ENCODE results near the gene LRRC41. TPM values are rescaled to one million over a fixed set of nuclear protein-coding genes. Genes with fewer than 3 reads are reported as not detected.
A peak's percentile ranks its signal among the peaks of the same experiment; 100 is the strongest.

The LRRC41 gene, protein sequence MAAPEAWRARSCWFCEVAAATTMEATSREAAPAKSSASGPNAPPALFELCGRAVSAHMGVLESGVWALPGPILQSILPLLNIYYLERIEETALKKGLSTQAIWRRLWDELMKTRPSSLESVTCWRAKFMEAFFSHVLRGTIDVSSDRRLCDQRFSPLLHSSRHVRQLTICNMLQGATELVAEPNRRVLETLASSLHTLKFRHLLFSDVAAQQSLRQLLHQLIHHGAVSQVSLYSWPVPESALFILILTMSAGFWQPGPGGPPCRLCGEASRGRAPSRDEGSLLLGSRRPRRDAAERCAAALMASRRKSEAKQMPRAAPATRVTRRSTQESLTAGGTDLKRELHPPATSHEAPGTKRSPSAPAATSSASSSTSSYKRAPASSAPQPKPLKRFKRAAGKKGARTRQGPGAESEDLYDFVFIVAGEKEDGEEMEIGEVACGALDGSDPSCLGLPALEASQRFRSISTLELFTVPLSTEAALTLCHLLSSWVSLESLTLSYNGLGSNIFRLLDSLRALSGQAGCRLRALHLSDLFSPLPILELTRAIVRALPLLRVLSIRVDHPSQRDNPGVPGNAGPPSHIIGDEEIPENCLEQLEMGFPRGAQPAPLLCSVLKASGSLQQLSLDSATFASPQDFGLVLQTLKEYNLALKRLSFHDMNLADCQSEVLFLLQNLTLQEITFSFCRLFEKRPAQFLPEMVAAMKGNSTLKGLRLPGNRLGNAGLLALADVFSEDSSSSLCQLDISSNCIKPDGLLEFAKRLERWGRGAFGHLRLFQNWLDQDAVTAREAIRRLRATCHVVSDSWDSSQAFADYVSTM
- total RNA-seq: 10 to 100 TPM; 43.4 to 64.3 (median 60.5) TPM

DNA sequence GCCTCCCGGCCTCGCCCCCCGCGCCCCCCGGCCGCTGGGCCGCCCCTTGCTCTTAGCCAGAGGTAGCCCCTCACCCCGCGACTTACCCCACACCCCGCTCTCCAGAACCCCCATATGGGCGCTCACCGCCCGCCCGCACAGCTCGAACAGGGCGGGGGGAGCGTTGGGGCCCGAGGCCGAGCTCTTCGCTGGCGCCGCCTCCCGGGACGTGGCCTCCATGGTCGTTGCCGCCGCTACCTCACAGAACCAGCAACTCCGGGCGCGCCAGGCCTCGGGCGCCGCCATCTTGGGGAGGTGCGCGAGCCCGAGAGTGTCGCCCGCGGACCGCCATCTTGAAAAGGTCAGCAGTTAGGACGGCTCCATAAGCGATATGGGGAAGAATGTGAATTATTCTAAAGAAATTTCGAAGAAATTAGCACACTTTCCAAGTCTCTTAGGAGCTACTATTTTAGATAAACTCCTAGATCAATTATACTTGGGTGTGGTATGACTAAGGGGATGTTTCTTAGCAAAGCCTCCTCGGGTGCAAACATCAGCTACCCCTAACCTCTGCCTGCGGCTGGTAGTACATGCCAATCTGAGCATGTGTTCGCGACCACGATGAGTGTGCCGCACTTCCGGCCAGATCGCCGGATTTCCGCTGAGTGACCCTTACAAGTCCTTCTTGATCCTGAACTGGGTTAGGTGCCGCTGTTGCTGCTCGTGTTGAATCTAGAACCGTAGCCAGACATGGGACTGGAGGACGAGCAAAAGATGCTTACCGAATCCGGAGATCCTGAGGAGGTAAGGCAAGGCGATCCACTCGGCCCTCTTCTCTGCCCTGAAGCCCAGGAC, at the start of gene LRRC41, which contains the start of gene UQCRH:
Gene LRRC41 (minus strand): TSS at position 579 of the 834 bp plus-strand sequence. CDS start 294 bp downstream, at position 285.
Gene UQCRH (plus strand): TSS at position 661 of the 834 bp plus-strand sequence. CDS start 69 bp downstream, at position 730.
- in situ Hi-C loops (cut with MboI; ENCODE audit: low pct_ligation_motif_present in 1 of 4, low pct_unique_long_range_greater_than_20kb in 1 of 4, low sequenced_read_pairs in 3 of 4): no loop called here
- Histone ChIP-seq H3K4me3 (peak within 1 kb of the TSS; percentile 52 to 93 (median 75)), H3K4me1 (peaks cover 35 to 62% (median 50%) of the 10 kb centered on the region in 4 donors), H3K36me3 (no peaks in the 10 kb centered on the region), H3K9me3 (no peaks in the 10 kb centered on the region), H3K27ac (peak within 1 kb of the TSS; percentile 95 to 99 (median 96)), H3K27me3 (no peaks in the 10 kb centered on the region)
- peak; percentile 96 for TF ChIP-seq POLR2A (IDR thresholded peaks at IDR 0.05)
- TF ChIP-seq, protein P1, sequence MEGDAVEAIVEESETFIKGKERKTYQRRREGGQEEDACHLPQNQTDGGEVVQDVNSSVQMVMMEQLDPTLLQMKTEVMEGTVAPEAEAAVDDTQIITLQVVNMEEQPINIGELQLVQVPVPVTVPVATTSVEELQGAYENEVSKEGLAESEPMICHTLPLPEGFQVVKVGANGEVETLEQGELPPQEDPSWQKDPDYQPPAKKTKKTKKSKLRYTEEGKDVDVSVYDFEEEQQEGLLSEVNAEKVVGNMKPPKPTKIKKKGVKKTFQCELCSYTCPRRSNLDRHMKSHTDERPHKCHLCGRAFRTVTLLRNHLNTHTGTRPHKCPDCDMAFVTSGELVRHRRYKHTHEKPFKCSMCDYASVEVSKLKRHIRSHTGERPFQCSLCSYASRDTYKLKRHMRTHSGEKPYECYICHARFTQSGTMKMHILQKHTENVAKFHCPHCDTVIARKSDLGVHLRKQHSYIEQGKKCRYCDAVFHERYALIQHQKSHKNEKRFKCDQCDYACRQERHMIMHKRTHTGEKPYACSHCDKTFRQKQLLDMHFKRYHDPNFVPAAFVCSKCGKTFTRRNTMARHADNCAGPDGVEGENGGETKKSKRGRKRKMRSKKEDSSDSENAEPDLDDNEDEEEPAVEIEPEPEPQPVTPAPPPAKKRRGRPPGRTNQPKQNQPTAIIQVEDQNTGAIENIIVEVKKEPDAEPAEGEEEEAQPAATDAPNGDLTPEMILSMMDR (IDR thresholded peaks at IDR 0.05): peak in 2 of 5 experiments; percentile 3 to 24
- no peak for TF ChIP-seq EP300 (IDR thresholded peaks at IDR 0.05; ENCODE audit: low read depth)
- peak; percentile 92 to 99 (median 98) for TF ChIP-seq POLR2AphosphoS5 (IDR thresholded peaks at IDR 0.05)
- intact Hi-C loops (cut with DNase I; ENCODE audit: low total_unique reads): no loop called here
- WGBS, 2 donors (ENCODE audit: low coverage in 1 of 2): 1% methylated on average over 53 of the region's 61 CpGs; no CpG with 5 or more reads in 1 of the 2 donors
- peak; percentile 95 for DNase-seq

- H3K4me1 ChIP-seq: peaks cover 0 to 5% (median 0%) of the 10 kb centered on the region in 4 donors
- peaks cover 0 to 66% (median 23%) of the 10 kb centered on the region in 4 donors for H3K36me3 ChIP-seq
- TF ChIP-seq POLR2AphosphoS5 (IDR thresholded peaks at IDR 0.05): no peak
- no peak for TF ChIP-seq EP300 (IDR thresholded peaks at IDR 0.05; ENCODE audit: low read depth)
- no peak for TF ChIP-seq POLR2A (IDR thresholded peaks at IDR 0.05)
- TF ChIP-seq, protein P1 (IDR thresholded peaks at IDR 0.05): no peak
- WGBS, 2 donors (ENCODE audit: low coverage in 1 of 2): 97 to 100% methylated on average over 1 to 2 of the region's 2 CpGs
- intact Hi-C loops (cut with DNase I; ENCODE audit: low total_unique reads): no loop called here
- H3K9me3 ChIP-seq: no peaks in the 10 kb centered on the region
- no peaks in the 10 kb centered on the region for H3K27me3 ChIP-seq
- no peak for DNase-seq
- H3K27ac ChIP-seq: no peak overlapping the region
- in situ Hi-C loops (cut with MboI; ENCODE audit: low pct_ligation_motif_present in 1 of 4, low pct_unique_long_range_greater_than_20kb in 1 of 4, low sequenced_read_pairs in 3 of 4): no loop called here
- H3K4me3 ChIP-seq: no peak overlapping the region
Observed at GRCh38 chr1:46352363-46352762, 48.9 kb upstream of the LRRC41 start.

- in situ Hi-C loops (cut with MboI; ENCODE audit: low pct_ligation_motif_present in 1 of 4, low pct_unique_long_range_greater_than_20kb in 1 of 4, low sequenced_read_pairs in 3 of 4) (no loop called here), intact Hi-C loops (cut with DNase I; ENCODE audit: low total_unique reads) (no loop called here)
- TF ChIP-seq, protein P1 (IDR thresholded peaks at IDR 0.05): no peak
- no peak for TF ChIP-seq POLR2AphosphoS5 (IDR thresholded peaks at IDR 0.05)
- TF ChIP-seq POLR2A (IDR thresholded peaks at IDR 0.05): no peak
- no peak for TF ChIP-seq EP300 (IDR thresholded peaks at IDR 0.05; ENCODE audit: low read depth)
- Histone ChIP-seq H3K36me3 (peaks cover 0 to 24% (median 11%) of the 10 kb centered on the region in 4 donors), H3K4me1 (peaks cover 5 to 14% (median 7%) of the 10 kb centered on the region in 4 donors), H3K27me3 (no peaks in the 10 kb centered on the region), H3K9me3 (no peaks in the 10 kb centered on the region), H3K4me3 (no peak overlapping the region), H3K27ac (no peak overlapping the region)
- no peak for DNase-seq
Observed at GRCh38 chr1:46345281-46345680, 41.9 kb upstream of the LRRC41 start.

Data from transverse colon (tissue), 4 donors.